Suprapubic skin (tissue), 4 donors: Measurements from ENCODE around the gene CHAF1A. TPM values are rescaled to one million over a fixed set of nuclear protein-coding genes. Genes with fewer than 3 reads are reported as not detected.

Experiments used
- DNase-seq, 2 donors: peaks; one replicate each; pipeline ENCODE4 v3.0.0-alpha.2; 2019; ENCODE audit warnings: low spot score in 2 of 2
- H3K27ac ChIP-seq: fragments of 200-600 bp; sonication (generic); one replicate; pipeline ENCODE4 v1.5.1; 2019
- H3K27me3 ChIP-seq: fragments of 200-600 bp; sonication (generic); one replicate; pipeline ENCODE4 v1.5.1; 2019
- H3K36me3 ChIP-seq: fragments of 200-600 bp; sonication (generic); one replicate; pipeline ENCODE4 v1.5.1; 2019
- H3K4me1 ChIP-seq: fragments of 200-600 bp; sonication (generic); one replicate; pipeline ENCODE4 v1.5.1; 2019
- H3K4me3 ChIP-seq: fragments of 200-600 bp; sonication (generic); one replicate; pipeline ENCODE4 v1.5.1; 2019; ENCODE audit warnings: mild to moderate bottlenecking
- H3K9me3 ChIP-seq: fragments of 200-600 bp; sonication (generic); one replicate; pipeline ENCODE4 v1.5.1; 2019
- CTCF ChIP-seq, 2 donors: fragments of 200-600 bp in 1 of 2; fragments of 450-650 bp in 1 of 2; sonication (generic) in 1 of 2; IDR thresholded peaks; one replicate each; pipeline ENCODE4 v1.5.1; 2016 to 2019; ENCODE audit warnings: antibody characterized with exemption in 2 of 2, mild to moderate bottlenecking in 1 of 2, moderate library complexity in 1 of 2
- EP300 ChIP-seq: sonication (generic); formaldehyde crosslinking; IDR thresholded peaks from one replicate; pipeline ENCODE4 v1.6.1; 2017; ENCODE audit warnings: antibody characterized with exemption
- POLR2A ChIP-seq, 2 donors: fragments of 450-650 bp; IDR thresholded peaks; one replicate each; pipeline ENCODE4 v1.6.1; 2017; ENCODE audit warnings: antibody characterized with exemption in 2 of 2, mild to moderate bottlenecking in 2 of 2, moderate library complexity in 2 of 2
- POLR2AphosphoS5 ChIP-seq, 3 donors: sonication (generic); formaldehyde crosslinking; IDR thresholded peaks; one replicate each; pipeline ENCODE4 v1.6.1; 2017; ENCODE audit warnings: antibody characterized with exemption in 3 of 3
- WGBS: methylation state at CpG from one replicate; pipeline ENCODE4 v1.1.5; 2018; 5-methylcytosine and 5-hydroxymethylcytosine counted together
- total RNA-seq, 4 donors: library from RNA; depleted of rRNA; stranded (reverse); fragments of >200 nt; gene quantifications; one replicate each; pipeline ENCODE4 v1.1.0, GENCODE V29; 2016

CHAF1A gene
- total RNA-seq, 4 donors from 2014 or later, result 8.5 to 20.4 (median 11.4) TPM

GRCh38 chr19:4482721-4483364, 80.4 kb downstream of the CHAF1A start:
- peaks cover 53% of the 10 kb centered on the region for H3K36me3 ChIP-seq
- WGBS, result 95% methylated on average over 32 of the region's 35 CpGs
- H3K4me3 ChIP-seq, result no peak overlapping the region
- H3K27me3 ChIP-seq, result no peaks in the 10 kb centered on the region
- H3K9me3 ChIP-seq, result no peaks in the 10 kb centered on the region
- H3K27ac ChIP-seq, result no peak overlapping the region
- no peaks in the 10 kb centered on the region for H3K4me1 ChIP-seq
- DNase-seq, result no peak
- TF ChIP-seq POLR2AphosphoS5 (IDR thresholded peaks at IDR 0.05) (no peak), POLR2A (IDR thresholded peaks at IDR 0.05) (no peak), EP300 (no peak), CTCF (IDR thresholded peaks at IDR 0.05) (no peak)

DNA sequence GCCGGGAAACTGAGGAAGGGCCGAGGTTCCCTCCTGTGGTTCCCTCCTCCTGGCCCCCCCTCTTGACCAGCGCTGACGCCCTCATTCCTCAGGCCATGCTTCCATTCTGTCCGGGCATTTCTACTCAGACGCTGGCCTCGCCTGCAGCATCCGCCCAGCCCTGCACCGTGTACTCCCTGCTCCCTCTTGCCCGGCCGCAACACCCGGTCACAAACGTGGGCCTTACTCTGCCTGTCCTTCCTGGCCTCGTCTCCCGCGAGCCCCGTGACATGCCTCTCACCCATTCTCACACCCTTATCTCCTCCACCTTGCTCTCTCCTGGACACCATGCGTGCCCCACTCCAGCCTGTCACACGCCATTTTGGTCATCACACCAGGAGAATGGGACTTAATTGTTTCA, 80.9 kb downstream of the CHAF1A start:
- H3K4me1 ChIP-seq, result no peaks in the 10 kb centered on the region
- H3K27ac ChIP-seq, result no peak overlapping the region
- no peak for DNase-seq
- H3K9me3 ChIP-seq, result no peaks in the 10 kb centered on the region
- H3K36me3 ChIP-seq, result peaks cover 56% of the 10 kb centered on the region
- TF ChIP-seq POLR2AphosphoS5 (IDR thresholded peaks at IDR 0.05), result no peak
- no peak for TF ChIP-seq EP300
- TF ChIP-seq POLR2A (IDR thresholded peaks at IDR 0.05), result no peak
- no peak for TF ChIP-seq CTCF (IDR thresholded peaks at IDR 0.05)
- H3K27me3 ChIP-seq, result no peaks in the 10 kb centered on the region
- no peak overlapping the region for H3K4me3 ChIP-seq
- WGBS, result 90% methylated on average over 19 of the region's 19 CpGs

DNA sequence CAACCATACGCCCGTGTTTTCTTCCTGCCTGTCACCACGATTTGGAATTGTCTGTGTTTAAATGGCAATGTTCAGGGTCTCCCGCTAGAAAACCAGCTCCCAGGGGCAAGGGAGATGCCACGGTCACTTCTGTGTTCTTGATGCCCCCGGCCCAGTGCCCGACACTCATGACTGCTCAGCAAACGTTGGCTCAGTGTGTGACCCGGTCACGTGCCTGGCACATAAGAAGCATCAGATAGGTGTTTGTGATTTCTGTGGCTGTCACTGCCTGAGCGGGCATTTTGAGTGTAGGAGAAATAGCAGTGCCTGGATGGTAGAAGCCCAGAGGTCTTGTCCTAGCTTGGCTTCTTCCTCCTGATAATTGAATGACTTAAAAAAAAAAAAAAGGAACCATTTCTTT, 85.1 kb downstream of the CHAF1A start:
- Histone ChIP-seq H3K36me3 (peaks cover 56% of the 10 kb centered on the region), H3K27me3 (no peaks in the 10 kb centered on the region), H3K27ac (no peak overlapping the region), H3K9me3 (no peaks in the 10 kb centered on the region), H3K4me1 (no peaks in the 10 kb centered on the region), H3K4me3 (no peak overlapping the region)
- no peak for TF ChIP-seq POLR2A (IDR thresholded peaks at IDR 0.05)
- no peak for TF ChIP-seq CTCF (IDR thresholded peaks at IDR 0.05)
- no peak for TF ChIP-seq EP300
- no peak for TF ChIP-seq POLR2AphosphoS5 (IDR thresholded peaks at IDR 0.05)
- DNase-seq, result no peak
- 85% methylated on average over 11 of the region's 11 CpGs for WGBS

DNA sequence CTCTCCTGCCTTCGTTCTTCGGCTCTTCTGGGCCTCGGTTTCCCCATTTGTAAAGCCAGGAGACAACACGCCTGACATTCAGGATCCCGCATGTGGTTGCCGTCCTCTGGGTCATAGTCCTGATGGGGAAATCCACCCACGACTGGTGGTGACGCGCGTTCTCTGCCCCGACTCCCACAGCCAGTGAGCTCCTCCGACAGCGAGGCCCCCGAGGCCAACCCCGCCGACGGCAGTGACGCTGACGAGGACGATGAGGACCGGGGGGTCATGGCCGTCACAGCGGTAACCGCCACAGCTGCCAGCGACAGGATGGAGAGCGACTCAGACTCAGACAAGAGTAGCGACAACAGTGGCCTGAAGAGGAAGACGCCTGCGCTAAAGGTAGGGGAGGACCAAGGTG, 86.1 kb downstream of the CHAF1A start:
- Histone ChIP-seq H3K27ac (no peak overlapping the region), H3K4me3 (no peak overlapping the region), H3K9me3 (no peaks in the 10 kb centered on the region), H3K36me3 (peaks cover 52% of the 10 kb centered on the region), H3K4me1 (no peaks in the 10 kb centered on the region), H3K27me3 (no peaks in the 10 kb centered on the region)
- TF ChIP-seq EP300, result no peak
- no peak for TF ChIP-seq POLR2A (IDR thresholded peaks at IDR 0.05)
- TF ChIP-seq CTCF (IDR thresholded peaks at IDR 0.05), result no peak
- TF ChIP-seq POLR2AphosphoS5 (IDR thresholded peaks at IDR 0.05), result no peak
- DNase-seq, result no peak
- 94% methylated on average over 29 of the region's 29 CpGs for WGBS

DNA sequence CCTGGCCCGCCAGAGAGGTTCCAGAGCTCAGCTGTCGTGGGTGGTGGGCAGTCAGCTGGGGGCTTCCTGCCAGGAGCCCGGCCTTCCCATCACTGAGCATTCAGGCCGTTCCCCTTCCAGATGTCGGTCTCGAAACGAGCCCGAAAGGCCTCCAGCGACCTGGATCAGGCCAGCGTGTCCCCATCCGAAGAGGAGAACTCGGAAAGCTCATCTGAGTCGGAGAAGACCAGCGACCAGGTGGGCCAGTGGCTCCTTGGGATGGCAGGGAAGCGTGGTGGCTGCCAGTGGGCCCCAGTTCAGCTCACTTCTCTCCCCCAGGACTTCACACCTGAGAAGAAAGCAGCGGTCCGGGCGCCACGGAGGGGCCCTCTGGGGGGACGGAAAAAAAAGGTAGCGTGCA, 89.0 kb downstream of the CHAF1A start:
- DNase-seq, result no peak
- H3K27ac ChIP-seq, result no peak overlapping the region
- no peaks in the 10 kb centered on the region for H3K4me1 ChIP-seq
- no peaks in the 10 kb centered on the region for H3K9me3 ChIP-seq
- no peak for TF ChIP-seq POLR2A (IDR thresholded peaks at IDR 0.05)
- TF ChIP-seq POLR2AphosphoS5 (IDR thresholded peaks at IDR 0.05), result no peak
- TF ChIP-seq EP300, result no peak
- TF ChIP-seq CTCF (IDR thresholded peaks at IDR 0.05), result no peak
- H3K4me3 ChIP-seq, result no peak overlapping the region
- no peaks in the 10 kb centered on the region for H3K27me3 ChIP-seq
- H3K36me3 ChIP-seq, result peaks cover 69% of the 10 kb centered on the region
- 93% methylated on average over 19 of the region's 21 CpGs for WGBS
